Ramos (cell line): ENCODE data around the gene PEX11B.
"Not testable (repeated sequence)": the region's sequence is repeated elsewhere in the genome, so short reads cannot be mapped to it uniquely, and the experiment has no call there.

Experiments used
- in situ Hi-C: fragments of 300-500 bp; cut with MboI; formaldehyde crosslinking; loops from one replicate; pipeline ENCODE4 v1.14.3; 2022; ENCODE audit warnings: low sequenced_read_pairs; ENCODE audit not compliant: unreplicated experiment

The PEX11B gene

DNA sequence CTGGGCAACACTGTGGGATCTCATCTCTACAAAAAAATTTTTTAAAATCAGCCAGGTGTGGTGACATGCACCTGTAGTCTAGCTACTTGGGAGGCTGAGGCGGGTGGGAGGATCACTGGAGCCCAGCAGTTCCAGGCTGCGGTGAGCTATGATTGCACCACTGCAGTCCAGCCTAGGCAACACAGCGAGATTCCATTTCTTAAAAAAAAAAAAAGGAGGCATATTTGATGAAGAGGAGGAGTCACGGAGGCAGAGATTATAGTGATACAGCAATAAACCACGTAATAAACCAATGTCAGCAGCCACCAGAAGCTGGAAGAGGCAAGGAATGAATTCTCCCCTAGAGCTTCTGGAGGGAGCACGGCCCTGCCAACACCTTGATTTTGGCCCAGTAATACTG is 35.3 kb upstream of the PEX11B start:
- in situ Hi-C loops: no loop called here

DNA sequence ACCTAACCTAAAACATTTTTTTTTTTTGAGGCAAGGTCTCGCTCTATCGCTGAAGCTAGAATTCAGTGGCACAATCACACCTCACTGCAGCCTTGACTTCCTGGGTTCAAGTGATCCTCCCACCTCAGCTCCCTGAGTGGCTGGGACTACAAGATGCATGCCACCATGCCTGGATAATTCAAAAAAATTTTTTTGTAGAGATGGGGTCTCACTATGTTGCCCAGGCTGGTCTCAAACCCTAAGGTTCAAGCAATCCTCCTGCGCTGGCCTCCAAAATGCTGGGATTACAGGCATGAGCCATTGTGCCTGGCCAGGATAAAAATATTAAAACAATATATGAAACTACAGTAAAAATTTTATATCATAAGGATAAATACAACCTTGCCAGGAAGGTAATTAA is 34.4 kb upstream of the PEX11B start:
- in situ Hi-C loops: no loop called here

DNA sequence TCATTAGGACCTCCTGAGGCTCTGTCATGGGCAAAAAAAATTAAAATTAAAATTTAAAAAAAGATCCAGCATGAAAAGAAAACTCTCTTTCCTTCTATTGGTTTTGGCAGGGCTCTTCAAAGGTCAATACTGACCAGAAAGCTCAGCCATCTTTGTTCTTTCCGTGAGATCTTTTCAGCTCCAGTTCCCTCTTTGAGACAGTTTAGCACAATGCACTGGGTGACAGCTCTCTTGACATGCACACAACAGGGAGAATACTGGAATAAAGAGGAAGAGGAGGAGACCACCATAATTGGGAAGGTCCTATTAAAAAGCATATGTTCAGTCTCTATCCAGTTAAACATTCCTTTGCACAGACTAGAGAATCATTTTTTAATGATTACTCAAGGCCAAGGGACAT is 33.0 kb upstream of the PEX11B start:
- in situ Hi-C loops: no loop called here

DNA sequence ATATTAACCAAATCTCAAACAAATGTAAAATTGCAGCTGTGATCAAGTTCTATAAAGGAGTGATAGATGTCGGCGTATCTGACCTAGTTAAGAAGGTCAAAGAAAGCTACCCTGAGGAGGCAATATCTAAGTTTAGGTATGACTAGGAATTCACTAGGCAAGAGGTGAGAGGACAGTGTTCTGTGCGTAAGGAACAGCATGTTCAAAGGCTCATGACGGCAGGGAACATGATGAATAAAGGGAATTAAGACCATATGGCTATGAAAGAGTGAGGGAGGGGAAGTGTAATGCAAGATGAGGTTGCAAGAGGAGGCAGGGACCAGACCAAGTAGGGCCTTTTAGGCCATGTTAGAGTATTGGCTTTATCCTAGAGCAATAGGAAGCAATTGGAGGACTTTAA is 30.7 kb upstream of the PEX11B start:
- in situ Hi-C loops: no loop called here

DNA sequence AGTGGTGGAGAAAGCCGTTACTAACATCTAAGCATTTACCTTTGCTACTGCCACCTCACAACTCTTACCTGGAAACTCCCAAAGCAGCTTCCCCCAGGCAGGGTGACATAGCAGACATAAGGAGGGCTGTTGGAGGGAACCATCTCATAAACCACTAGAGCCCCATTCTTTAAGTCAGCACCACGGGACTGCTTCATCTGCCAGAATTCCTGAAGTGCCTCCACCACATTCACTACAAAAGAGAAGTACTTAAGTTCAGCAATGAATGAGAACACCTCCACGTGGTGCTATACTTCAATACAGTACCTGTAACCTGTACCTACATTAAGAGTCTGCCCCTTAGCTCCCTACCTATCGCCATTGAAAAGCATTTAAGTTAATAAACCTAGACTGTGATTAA is 29.0 kb upstream of the PEX11B start:
- in situ Hi-C loops: no loop called here

DNA sequence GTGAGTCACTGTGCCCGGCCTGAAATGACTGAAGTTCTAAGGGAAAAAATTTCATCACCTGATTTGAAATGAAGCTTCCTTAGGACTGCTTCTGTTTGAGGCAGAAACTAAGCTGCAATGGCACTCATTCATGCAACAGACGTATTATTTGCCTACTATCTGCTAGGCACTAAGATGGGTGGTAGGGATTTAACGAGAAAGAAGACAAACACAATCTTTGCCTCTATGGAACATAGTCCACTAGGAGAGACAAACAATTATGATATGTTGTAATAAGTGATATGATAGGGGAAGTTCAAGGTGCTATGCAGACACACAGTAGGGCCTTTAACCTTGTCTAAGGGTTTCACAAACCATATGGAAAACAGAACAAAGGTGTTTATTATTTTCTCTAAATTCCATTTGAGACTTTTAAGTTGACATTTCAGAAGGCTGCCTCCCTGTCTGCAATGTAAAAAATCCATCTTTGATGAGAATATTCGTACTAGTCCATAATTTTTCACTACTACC is 28.0 kb upstream of the PEX11B start:
- in situ Hi-C loops: no loop called here

DNA sequence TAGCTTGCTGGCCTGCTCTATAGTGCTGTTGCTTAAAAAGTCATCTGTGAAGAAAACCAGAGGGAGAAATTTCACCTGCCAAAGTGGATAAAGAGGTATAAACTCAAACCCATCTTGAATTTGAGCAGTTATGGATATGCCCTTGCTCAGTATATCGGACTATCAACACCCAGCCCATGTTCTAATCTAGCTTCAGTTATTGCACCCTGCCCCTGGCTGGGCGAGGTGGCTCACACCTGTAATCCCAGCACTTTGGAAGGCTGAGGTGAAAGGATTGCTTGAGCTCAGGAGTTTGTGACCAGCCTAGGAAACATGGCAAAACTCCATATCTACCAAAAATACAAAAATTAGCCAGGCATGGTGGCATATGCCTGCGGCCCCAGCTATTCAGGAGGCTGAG is 26.0 kb upstream of the PEX11B start:
- in situ Hi-C loops: no loop called here

DNA sequence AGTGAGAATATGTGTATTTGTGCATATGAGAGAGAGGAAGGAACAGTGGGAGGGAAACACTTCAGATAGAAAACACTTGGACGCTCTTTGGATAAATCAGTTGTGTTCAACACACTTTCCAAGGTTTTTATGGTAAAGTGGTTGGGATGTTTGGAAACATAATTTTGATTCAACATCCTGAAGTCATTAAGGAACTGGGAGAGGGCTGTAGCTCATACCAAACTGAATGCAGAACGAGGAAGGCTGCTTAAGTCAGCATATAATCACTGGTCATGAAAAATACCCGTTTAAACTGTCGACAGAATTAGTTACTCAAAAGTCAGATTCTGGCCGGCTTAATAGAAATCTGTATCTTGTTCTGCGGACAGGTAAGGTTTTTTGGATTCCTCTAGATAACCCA is 24.4 kb upstream of the PEX11B start:
- in situ Hi-C loops: no loop called here

DNA sequence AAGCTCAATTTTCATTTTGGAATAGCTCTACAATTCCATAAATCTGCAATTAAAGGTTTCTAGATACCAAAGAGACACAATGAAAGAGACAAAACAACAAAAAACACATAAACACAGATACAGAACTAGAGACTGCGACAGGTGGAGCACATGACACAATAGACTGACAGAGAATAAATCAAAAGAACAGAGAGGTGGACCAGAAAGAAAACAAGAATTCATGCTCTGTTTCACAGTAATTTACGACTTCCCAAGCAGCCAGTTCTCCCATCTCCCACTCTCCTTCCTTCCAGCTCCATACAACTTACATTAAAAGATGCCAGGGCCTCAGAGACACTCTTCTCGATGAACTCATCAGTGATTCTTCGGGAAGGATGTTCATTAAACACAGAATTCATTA is 23.9 kb upstream of the PEX11B start:
- in situ Hi-C loops: no loop called here

DNA sequence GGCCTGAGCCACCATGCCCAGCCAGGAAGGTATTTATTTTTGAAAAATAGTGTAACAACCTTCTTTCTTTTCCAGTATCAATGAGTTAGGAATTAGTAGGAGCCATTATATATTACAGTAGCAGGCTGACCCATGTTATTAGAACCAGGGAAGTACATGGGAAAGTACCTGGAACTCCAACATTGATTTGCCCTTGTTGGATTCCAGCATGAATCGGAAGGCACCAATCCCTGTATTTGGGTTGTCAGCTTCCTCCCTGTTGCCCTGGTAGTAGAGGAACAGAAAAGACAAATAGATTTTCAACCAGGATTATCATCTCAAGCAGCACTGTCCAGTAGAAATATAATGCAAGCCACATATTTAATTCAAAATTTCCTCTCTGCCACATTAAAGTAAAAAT is 18.9 kb upstream of the PEX11B start:
- in situ Hi-C loops: no loop called here

DNA sequence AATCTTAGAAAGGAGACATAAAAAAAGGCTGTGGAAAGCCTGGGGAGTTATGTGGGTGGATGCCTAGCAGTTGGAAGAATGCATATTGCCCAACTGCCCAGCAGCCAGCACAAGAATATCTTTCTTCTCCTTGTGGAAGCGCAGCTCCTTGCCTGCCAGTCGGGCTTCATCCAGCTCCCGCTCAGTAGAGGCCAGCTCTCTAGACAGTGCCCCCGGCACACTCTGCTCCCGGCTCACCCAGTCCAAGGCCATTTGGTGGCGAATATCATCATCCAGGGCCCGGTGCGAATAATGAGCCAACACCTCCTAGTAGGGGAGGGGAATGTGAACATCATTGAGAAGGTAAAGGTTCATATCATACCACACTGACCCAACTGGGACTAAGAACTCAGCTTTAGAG is 17.7 kb upstream of the PEX11B start:
- in situ Hi-C loops: no loop called here

DNA sequence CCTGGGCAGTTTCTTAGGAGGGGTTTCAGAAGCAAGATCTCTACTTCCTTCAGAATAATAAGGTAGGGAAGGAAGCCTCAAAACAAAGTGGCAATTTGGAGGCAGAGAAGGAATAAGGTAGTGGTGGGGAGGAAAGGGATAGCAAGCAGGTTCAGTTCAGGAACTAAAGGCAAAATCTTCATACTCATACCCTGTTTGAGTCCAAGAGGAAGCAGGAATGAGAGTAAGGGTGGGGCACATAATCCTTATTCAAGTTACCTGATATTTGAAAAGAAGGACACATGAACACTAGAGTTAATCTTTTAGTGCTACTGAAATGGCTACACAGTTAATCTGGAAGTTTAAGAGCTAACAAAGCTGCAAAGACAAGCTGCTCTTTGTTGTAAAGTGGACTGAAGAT is 17.2 kb upstream of the PEX11B start:
- in situ Hi-C loops: no loop called here

DNA sequence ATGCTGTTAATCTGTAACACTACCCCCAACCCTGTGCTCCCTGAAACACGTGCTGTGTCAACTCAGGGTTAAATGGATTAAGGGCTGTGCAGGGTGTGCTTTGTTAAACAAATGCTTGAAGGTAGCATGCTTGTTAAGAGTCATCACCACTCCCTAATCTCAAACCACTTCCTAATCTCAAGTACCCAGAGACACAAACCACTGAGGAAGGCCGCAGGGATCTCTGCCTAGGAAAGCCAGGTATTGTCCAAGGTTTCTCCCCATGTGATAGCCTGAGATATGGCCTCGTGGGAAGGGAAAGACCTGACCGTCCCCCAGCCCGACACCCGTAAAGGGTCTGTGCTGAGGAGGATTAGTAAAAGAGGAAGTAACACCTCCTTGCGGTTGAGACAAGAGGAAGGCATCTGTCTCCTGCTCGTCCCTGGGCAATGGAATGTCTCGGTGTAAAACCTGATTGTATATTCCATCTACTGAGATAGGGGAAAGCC is 14.0 kb upstream of the PEX11B start:
- in situ Hi-C loops: not testable (repeated sequence)

DNA sequence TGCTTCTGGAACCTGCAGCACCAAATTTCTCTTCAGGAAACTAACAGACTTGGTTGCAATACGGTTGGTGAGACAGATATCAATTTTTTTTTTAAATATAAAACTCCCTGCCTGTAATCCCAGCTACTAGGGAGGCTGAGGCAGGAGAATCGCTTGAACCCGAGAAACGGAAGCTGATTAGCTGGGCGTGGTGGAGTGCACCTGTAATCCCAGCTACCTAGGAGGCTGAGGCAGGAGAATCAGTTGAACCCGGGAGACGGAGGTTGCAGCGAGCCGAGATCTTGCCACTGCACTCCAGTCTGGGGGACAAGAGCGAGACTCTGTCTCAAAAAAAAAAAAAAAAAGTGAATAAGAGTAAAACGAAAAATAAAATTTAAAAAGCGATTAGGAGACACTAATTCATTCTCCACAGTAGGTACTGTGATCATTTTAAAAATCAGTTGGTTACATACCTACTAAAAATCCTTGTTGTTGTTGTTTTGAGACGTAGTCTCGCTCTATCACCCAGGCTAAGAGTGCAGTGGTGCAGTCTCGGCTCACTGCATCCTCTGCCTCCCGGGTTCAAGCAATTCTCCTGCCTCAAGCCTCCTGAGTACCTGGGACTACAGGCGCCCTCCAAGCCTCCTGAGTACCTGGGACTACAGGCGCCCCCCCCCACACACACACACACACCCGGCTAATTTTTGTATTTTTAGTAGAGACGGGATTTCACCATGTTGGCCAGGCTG is 9.6 kb upstream of the PEX11B start:
- in situ Hi-C loops: no loop called here

DNA sequence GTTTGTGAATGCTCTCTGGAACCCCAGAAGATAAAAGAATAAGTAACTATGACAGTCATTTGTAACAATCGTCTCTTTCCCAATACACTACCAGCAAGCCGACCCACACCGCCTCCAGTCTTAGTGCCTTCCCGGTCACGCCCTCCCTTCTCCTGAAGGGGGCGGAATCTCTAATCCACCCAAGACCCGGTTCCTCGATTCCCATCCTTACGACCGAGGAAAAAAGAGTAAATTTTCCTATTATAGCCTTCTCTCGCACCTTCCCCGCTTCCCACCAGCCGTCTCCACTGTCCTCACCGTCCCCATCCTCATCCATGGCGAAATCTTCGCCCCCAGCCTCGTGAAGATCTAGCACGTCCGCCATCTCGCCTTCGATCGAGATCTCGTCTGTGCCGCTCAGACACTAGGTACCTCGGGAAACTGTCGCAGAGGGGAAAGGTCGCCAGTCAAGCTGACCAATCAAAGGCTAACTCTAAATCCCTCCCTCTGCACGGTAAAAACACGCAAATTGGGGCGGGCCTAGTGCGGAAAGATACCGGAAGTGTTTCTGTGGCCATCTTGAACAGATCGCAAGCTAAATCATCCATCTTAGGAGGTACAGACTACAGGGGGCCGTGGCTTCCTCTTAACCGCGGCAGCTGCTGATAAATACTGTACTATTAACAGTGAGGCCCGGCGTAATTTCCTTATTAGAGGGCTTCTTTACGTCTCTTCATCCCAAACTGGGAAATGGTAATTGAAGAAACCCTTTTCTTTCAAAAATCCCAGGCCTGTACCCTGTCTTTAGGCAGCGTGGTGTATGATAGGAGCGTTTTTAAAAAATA is 8.8 kb upstream of the PEX11B start, which contains the start of gene RBM8A:
Gene RBM8A (minus strand): TSS at position 422 of the 824 bp plus-strand sequence. CDS start 58 bp downstream, at position 364.
- in situ Hi-C loops: no loop called here

DNA sequence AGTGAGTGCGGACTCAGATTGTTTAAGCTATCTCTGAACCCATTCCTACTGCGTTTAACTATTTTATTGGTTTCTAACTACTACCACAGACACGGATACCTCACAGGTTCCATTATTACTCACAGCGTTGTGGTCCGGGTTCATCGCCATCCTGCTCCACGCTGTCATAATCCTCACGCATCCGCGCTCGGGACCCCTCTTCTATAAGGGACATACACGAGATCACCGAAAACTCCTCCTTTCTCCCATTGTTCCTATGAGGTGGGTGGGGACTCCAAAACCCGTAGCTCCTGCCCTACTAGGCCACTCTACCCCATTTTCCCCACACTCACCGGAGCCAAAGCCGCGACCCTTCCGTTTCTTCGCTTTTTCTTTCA is 8.2 kb upstream of the PEX11B start:
- in situ Hi-C loops: no loop called here

DNA sequence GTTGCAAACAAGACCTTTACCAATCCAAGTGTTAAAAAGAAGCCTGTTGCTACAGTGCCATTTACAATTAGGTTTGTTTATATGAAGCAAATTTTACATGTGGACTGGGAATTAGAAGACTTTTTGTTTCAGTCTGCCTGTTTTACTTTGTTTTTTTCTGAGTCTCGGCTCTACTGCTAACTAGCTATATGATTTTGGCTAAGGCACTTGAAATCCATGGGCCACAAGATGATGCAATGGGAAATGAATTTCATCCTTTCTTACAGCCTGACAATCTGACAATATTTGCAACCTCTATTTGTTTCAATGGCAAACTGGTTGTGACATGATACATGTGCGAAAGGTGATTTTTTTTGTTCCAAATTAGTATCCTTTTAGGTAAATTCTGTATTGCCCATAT is 3.7 kb upstream of the PEX11B start:
- in situ Hi-C loops: no loop called here

DNA sequence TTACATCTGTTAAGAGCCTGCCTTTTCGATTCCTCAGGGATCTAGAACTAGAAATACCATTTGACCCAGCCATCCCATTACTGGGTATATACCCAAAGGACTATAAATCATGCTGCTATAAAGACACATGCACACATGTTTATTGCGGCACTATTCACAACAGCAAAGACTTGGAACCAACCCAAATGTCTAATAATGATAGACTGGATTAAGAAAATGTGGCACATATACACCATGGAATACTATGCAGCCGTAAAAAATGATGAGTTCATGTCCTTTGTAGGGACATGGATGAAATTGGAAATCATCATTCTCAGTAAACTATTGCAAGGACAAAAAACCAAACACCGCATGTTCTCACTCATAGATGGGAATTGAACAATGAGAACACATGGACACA is 1.8 kb upstream of the PEX11B start:
- in situ Hi-C loops: not testable (repeated sequence)

DNA sequence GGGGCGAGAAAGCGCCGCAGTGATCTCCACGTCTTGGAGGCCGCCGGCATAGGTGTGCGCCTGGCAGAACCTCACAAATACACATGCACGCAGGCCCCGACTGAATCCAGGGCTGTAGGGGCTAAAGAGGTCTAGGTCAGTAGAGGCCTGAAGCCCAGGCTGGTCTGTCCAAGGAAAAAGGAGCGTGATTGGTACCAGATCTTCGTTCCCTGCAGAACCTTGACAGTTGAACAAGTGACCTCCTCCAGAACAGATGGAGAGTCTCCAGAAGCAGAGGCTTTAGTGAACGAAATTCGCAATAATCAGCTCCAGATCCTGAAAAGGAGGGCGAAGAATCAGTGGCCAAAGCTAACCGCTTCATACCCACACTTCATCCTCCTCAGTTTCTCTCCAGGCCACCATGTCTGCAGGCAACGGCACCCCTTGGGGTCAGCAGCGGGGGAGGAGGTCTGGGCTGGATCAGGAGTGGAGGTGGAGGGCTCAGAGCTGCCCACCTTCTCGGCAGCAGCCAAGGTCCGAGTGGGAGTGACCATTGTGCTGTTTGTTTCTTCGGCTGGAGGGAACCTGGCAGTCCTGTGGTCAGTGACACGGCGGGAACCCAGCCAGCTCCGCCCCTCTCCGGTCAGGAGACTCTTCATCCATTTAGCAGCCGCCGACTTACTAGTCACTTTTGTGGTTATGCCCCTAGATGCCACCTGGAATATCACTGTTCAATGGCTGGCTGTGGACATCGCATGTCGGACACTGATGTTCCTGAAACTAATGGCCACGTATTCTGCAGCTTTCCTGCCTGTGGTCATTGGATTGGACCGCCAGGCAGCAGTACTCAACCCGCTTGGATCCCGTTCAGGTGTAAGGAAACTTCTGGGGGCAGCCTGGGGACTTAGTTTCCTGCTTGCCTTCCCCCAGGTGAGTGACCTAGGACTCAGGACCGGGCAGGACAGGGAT is 749 bp upstream of the PEX11B start:
- in situ Hi-C loops: no loop called here

DNA sequence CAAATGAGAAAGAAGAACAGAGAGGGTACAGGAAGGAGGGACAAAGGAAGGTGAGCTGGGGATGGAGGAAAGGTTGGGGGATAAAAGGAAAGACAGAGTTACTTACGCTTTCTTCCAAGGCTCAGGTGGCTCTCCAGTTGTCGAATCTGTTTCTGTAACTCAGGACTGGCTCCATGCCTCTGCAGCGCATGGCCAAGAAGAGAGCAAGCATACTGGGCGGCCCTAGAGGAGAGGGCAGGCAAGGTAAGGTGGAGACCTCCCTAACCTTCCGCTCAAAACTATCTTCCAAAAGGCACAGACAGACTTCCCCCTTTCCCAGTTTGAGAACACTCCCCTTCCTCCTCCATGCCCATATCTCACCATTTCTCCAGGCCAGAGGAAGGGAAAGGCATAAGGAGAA is 922 bp downstream of the PEX11B start:
- in situ Hi-C loops: no loop called here
